T-cell (primary cell): ENCODE measurements around the gene MTERF1. TPM values are rescaled to one million over a fixed set of nuclear protein-coding genes. Genes with fewer than 3 reads are reported as not detected.
"Not testable (repeated sequence)": the region's sequence is repeated elsewhere in the genome, so short reads cannot be mapped to it uniquely, and the experiment has no call there.

ENCODE experiments used
- ATAC-seq, 4 experiments: fragments of 200-7000 bp in 3 of 4; fragments of 150-1000 bp in 1 of 4; cut with Tn5 transposase; replicated peaks in 1 of 4; 1 replicate in 3 of 4; 2 replicates in 1 of 4; pipeline ENCODE4 v1.10.0; 2021; ENCODE audit warnings: moderate library complexity in 3 of 4, mild to moderate bottlenecking in 2 of 4, moderate number of reproducible peaks in 1 of 4
- CTCF ChIA-PET, 2 donors: fragments of 300-600 bp; sonication (Branson Sonifier 250); formaldehyde crosslinking; loops; one replicate each; lab custom pipeline; 2022; ENCODE audit warnings: antibody characterized with exemption in 2 of 2; lab: Charles Lee
- POLR2A ChIA-PET, 2 donors: fragments of 300-600 bp; sonication (Branson Sonifier 250); formaldehyde crosslinking; loops; one replicate each; lab custom pipeline; 2022; ENCODE audit warnings: antibody characterized with exemption in 2 of 2; lab: Charles Lee
- DNase-seq, 35 experiments: peaks; one replicate each; pipeline versions ENCODE4 v3.0.0 to v3.0.0-alpha.2; 2013 to 2023
- H3K27ac ChIP-seq: one replicate; pipeline ENCODE4 v1.5.1; 2013; ENCODE audit warnings: low read length
- H3K27me3 ChIP-seq, 2 experiments: replicated peaks in 1 of 2; 1 replicate in 1 of 2; 2 replicates in 1 of 2; pipeline versions ENCODE4 v1.6.1 to v1.7.0; 2013; ENCODE audit warnings: low read length in 1 of 2, mixed read lengths in 1 of 2; ENCODE audit not compliant: control insufficient read depth in 2 of 2, insufficient read depth in 2 of 2; ENCODE audit errors: extremely low read depth in 1 of 2
- H3K36me3 ChIP-seq, 2 donors: 1 replicate in 1 of 2; 2 replicates in 1 of 2; pipeline versions ENCODE4 v1.6.1 to v1.7.0; 2013; ENCODE audit warnings: low read length in 1 of 2; ENCODE audit not compliant: control insufficient read depth in 2 of 2, insufficient read depth in 1 of 2; ENCODE audit errors: extremely low read depth in 1 of 2
- H3K4me1 ChIP-seq, 2 experiments: 1 replicate in 1 of 2; 2 replicates in 1 of 2; pipeline versions ENCODE4 v1.6.1 to v1.7.0; 2013; ENCODE audit warnings: low read length in 2 of 2, mixed read lengths in 1 of 2; ENCODE audit not compliant: insufficient read depth in 2 of 2, control insufficient read depth in 1 of 2; ENCODE audit errors: extremely low read depth in 1 of 2
- H3K4me3 ChIP-seq, 2 donors: 1 replicate in 1 of 2; 2 replicates in 1 of 2; pipeline versions ENCODE4 v1.5.1 to v1.7.0; 2013; ENCODE audit warnings: mild to moderate bottlenecking in 2 of 2, low read length in 1 of 2, moderate library complexity in 1 of 2; ENCODE audit not compliant: control insufficient read depth in 1 of 2; ENCODE audit errors: extremely low read depth in 1 of 2
- H3K9me3 ChIP-seq: 2 replicates; pipeline ENCODE4 v1.7.0; 2013
- H3K27ac Mint-ChIP-seq, 2 donors: one replicate each; pipeline ENCODE4 v1.8.0; 2020 to 2021; ENCODE audit warnings: mild to moderate bottlenecking in 2 of 2, mixed read lengths in 2 of 2
- H3K27me3 Mint-ChIP-seq, 2 donors: one replicate each; pipeline ENCODE4 v1.8.0; 2021 to 2022; ENCODE audit warnings: mixed read lengths in 2 of 2
- H3K36me3 Mint-ChIP-seq: one replicate; pipeline ENCODE4 v1.8.0; 2021; ENCODE audit warnings: mixed read lengths
- H3K4me1 Mint-ChIP-seq, 3 donors: one replicate each; pipeline ENCODE4 v1.8.0; 2020 to 2022; ENCODE audit warnings: mixed read lengths in 3 of 3, mild to moderate bottlenecking in 1 of 3
- H3K4me3 Mint-ChIP-seq, 3 donors: one replicate each; pipeline ENCODE4 v1.8.0; 2020 to 2022; ENCODE audit warnings: mild to moderate bottlenecking in 3 of 3, mixed read lengths in 3 of 3, moderate library complexity in 3 of 3
- H3K9me3 Mint-ChIP-seq, 3 donors: one replicate each; pipeline ENCODE4 v1.8.0; 2020 to 2022; ENCODE audit warnings: mixed read lengths in 3 of 3
- WGBS: methylation state at CpG from one replicate; pipeline ENCODE4 v1.1.5; 2013; ENCODE audit warnings: missing lambda C conversion rate; ENCODE audit not compliant: insufficient coverage; 5-methylcytosine and 5-hydroxymethylcytosine counted together
- total RNA-seq, 35 experiments: library from RNA in 6 of 35; stranded (reverse) in 6 of 35; fragments of 120-200 nt in 1 of 35; gene quantifications; one replicate each; pipeline versions ENCODE4 v1.2.1 to v1.2.4 and lab custom pipeline; 2013 to 2026

MTERF1 gene
- total RNA-seq, 5 donors from 2014 or later (not counting 1 experiment from before 2014, with no cell fraction given): 14.8 to 27.1 (median 21.9) TPM

DNA sequence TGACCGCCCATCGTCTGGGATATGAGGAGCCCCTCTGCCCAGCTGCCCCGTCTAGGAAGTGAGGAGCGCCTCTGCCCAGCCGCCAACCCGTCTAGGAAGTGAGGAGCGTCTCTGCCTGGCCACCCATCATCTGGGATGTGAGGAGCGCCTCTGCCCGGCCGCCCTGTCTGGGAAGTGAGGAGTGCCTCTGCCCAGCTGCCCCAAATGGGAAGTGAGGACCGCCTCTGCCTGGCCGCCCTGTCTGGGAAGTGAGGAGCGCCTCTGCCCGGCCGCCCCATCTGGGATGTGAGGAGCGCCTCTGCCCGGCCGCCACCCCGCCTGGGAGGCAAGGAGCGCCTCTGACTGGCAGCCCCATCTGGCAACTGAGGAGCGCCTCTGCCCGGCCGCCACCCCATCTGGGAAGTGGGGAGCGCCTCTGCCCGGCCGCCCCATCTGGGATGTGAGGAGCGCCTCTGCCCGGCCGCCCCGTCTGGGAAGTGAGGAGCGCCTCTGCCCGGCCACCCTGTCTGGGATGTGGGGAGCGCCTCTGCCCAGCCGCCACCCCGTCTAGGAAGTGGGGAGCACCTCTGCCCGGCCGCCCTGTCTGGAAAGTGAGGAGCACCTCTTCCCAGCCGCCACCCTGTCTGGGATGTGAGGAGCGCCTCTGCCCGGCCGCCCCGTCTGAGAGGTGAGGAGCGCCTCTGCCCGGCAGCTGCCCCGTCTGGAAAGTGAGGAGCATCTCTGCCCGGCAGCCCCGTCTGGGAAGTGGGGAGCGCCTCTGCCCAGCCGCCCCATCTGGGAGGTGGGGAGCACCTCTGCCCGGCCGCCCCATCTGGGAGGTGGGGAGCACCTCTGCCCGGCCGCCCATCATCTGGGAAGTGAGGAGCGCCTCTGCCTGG, 7.1 kb upstream of the MTERF1 start:
- H3K27me3 ChIP-seq, H3K27me3 Mint-ChIP-seq, ATAC-seq, POLR2A ChIA-PET, H3K36me3 ChIP-seq, H3K9me3 Mint-ChIP-seq, H3K4me3 ChIP-seq, H3K9me3 ChIP-seq, H3K27ac Mint-ChIP-seq, H3K36me3 Mint-ChIP-seq, H3K4me3 Mint-ChIP-seq, H3K4me1 Mint-ChIP-seq, H3K4me1 ChIP-seq, DNase-seq, CTCF ChIA-PET, H3K27ac ChIP-seq: not testable (repeated sequence)
- 94% methylated on average over 50 of the region's 54 CpGs for WGBS

DNA sequence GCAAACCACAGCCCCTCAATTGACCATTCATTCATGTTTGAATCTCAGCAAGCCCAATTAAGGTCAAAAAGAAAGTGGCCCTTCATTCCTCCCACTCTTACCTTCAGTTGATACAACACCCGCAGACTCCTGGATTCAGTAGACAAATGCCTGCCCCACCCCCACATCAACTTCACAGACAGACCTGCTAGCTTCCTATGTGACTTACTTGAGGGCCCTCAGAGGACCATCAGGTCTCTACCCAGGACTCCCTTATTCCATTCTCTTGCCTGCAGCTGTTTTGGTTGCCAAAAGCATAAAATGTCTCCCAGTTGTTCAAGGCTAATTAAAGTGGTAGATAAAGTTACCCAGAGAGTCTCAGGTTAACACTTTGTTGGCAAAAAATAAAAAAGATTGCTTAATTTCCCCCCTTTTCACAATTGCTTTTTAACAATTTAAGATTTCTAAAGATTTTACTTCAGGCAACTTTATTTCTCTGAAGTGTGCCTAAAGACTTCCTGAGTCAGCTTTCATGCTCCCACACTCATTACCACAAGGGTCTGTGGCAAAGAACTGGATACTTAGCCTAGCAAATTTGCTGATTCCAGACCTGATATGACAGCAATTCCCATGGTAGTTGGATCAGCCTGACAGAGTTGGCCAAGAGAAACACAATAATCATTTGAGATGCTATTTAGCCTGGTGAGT, 3.3 kb upstream of the MTERF1 start:
- H3K4me1 Mint-ChIP-seq: peaks cover 19 to 24% (median 22%) of the 10 kb centered on the region in 3 donors
- WGBS: 80% methylated on average over 1 of the region's 1 CpG
- Histone ChIP-seq H3K27ac (no peak overlapping the region), H3K27me3 (peaks cover 0 to 2% of the 10 kb centered on the region in 2 experiments), H3K36me3 (no peaks in the 10 kb centered on the region), H3K4me1 (peaks cover 8 to 12% of the 10 kb centered on the region in 2 experiments), H3K9me3 (no peaks in the 10 kb centered on the region), H3K4me3 (no peak overlapping the region)
- ChIA-PET POLR2A (no interaction called here), CTCF (no interaction called here)
- DNase-seq (no peak), ATAC-seq (no peak)
- no peak overlapping the region for H3K4me3 Mint-ChIP-seq
- H3K36me3 Mint-ChIP-seq: no peaks in the 10 kb centered on the region
- H3K27ac Mint-ChIP-seq: no peak overlapping the region
- H3K9me3 Mint-ChIP-seq: no peaks in the 10 kb centered on the region
- H3K27me3 Mint-ChIP-seq: no peaks in the 10 kb centered on the region

DNA sequence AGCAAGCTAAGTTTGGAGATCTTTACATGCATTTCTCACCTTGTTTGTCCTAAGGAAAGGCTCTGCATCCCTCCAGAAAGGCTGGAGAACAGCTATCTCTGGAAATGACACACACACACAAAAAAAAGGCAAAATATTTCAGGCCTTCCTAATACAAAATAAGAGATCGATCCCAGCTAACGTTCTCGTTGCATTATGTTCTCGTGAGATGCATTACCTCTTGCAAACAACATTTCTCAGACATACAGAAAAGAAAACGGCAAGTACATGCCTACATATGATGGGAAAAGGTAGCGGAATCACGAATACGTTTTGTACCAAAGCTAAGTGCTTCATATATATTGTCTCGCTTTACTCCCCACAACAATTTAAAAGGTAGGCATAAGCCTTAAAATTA, 488 bp downstream of the MTERF1 start:
- peak overlapping the region; percentile 80 to 97 for H3K4me3 ChIP-seq
- peak overlapping the region; percentile 65 for H3K27ac ChIP-seq
- no peaks in the 10 kb centered on the region for H3K27me3 ChIP-seq
- H3K9me3 ChIP-seq: no peaks in the 10 kb centered on the region
- ATAC-seq: no peak
- peak overlapping the region; percentile 83 to 100 (median 99) for H3K4me3 Mint-ChIP-seq
- peaks cover 4 to 20% of the 10 kb centered on the region in 2 donors for H3K36me3 ChIP-seq
- no peaks in the 10 kb centered on the region for H3K27me3 Mint-ChIP-seq
- no peak for DNase-seq
- peaks cover 47 to 53% (median 50%) of the 10 kb centered on the region in 3 donors for H3K4me1 Mint-ChIP-seq
- H3K9me3 Mint-ChIP-seq: no peaks in the 10 kb centered on the region
- H3K27ac Mint-ChIP-seq: peak overlapping the region; percentile 96 to 99
- ChIA-PET POLR2A (interaction anchor here in 1 of 2 donors (0.9 to 1.2 kb wide), 3 partner anchors 60 to 649 kb away, joined by 3 to 5 read pairs (median 3); partner anchors contain the start of genes PEX1 and RBM48), CTCF (interaction anchor here (0.6 to 2.4 kb wide), 14 partner anchors 7 to 1424 kb away, joined by 3 to 18 read pairs (median 4); partner anchors contain the start of genes PEX1 (in 1 of the 2), RBM48 (in 1 of the 2) and SAMD9 (in 1 of the 2))
- H3K4me1 ChIP-seq: peaks cover 8 to 17% of the 10 kb centered on the region in 2 experiments
- peaks cover 23% of the 10 kb centered on the region for H3K36me3 Mint-ChIP-seq
- 12% methylated on average over 4 of the region's 9 CpGs for WGBS

DNA sequence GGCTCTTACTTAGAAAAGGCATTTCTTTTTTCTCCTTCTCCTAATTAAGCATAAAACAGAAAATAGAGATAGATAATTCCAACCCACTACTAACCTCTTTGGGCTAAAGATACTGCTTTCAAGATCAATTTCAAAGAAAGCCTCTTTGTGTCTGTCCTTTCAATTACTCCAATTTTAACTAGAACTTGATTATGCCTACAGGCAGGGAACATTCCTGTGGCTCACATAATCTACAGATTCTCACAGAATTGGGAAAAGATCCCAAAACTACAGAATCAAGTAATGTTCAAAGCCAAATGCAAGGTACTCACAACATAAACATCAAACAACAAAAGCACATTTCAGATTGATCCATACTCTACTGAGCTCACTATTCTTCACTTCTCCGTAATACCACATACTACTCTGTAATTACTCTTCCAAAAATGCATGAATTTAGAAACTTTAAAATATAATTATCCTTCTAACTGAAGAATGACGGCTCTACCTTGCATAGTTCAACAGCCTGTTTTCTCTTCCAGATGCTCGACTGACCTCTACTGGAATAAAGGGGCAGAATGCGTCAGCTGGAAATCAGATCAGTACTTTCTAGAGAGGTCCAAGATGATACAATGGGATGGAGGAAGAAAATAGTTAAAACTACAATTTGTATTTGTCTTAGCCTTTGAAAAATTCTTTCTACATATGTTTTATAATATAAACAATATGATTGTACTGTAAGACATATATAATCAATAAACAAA, 3.9 kb downstream of the MTERF1 start:
- H3K36me3 ChIP-seq: peaks cover 4 to 35% of the 10 kb centered on the region in 2 donors
- ATAC-seq (no peak), DNase-seq (no peak)
- no peak overlapping the region for H3K27ac Mint-ChIP-seq
- no peaks in the 10 kb centered on the region for H3K9me3 ChIP-seq
- H3K9me3 Mint-ChIP-seq: no peaks in the 10 kb centered on the region
- H3K27me3 Mint-ChIP-seq: no peaks in the 10 kb centered on the region
- peaks cover 53 to 60% (median 56%) of the 10 kb centered on the region in 3 donors for H3K4me1 Mint-ChIP-seq
- peaks cover 40% of the 10 kb centered on the region for H3K36me3 Mint-ChIP-seq
- POLR2A ChIA-PET: no interaction called here
- H3K27ac ChIP-seq: no peak overlapping the region
- no peaks in the 10 kb centered on the region for H3K27me3 ChIP-seq
- CTCF ChIA-PET: interaction anchor here in 1 of 2 donors (0.9 kb wide), 1 partner anchor 264 kb away, joined by 6 read pairs; no protein-coding TSS in a partner anchor
- no peak overlapping the region for H3K4me3 Mint-ChIP-seq
- H3K4me3 ChIP-seq: no peak overlapping the region
- 100% methylated on average over 1 of the region's 4 CpGs for WGBS
- peaks cover 8 to 17% of the 10 kb centered on the region in 2 experiments for H3K4me1 ChIP-seq

DNA sequence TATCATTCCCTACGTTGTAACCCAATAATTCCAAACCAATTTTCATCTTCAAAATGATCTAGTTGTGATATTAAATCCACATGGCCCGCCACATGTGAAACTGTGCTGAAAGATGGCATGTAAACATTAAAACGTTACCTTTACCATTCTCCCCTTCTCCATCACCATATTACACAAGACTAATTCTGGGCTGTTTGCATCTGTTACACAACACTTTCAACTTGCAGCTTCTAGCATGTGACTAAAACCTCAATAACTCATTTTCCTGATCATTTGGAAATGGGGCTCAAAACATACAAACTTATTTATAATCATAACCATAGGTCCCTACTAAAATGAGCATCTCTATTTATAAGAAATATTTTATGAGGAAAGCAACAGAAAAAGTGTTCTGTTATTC, 4.7 kb downstream of the MTERF1 start:
- CTCF ChIA-PET: interaction anchor here in 1 of 2 donors (0.9 kb wide), 1 partner anchor 265 kb away, joined by 6 read pairs; no protein-coding TSS in a partner anchor
- 86% methylated on average over 2 of the region's 3 CpGs for WGBS
- Mint-ChIP-seq H3K9me3 (no peaks in the 10 kb centered on the region), H3K27ac (no peak overlapping the region), H3K27me3 (no peaks in the 10 kb centered on the region), H3K4me3 (no peak overlapping the region), H3K4me1 (peaks cover 55 to 67% (median 56%) of the 10 kb centered on the region in 3 donors), H3K36me3 (peaks cover 45% of the 10 kb centered on the region)
- Histone ChIP-seq H3K27ac (no peak overlapping the region), H3K4me3 (no peak overlapping the region), H3K9me3 (no peaks in the 10 kb centered on the region), H3K36me3 (peaks cover 4 to 35% of the 10 kb centered on the region in 2 donors), H3K4me1 (peaks cover 6 to 12% of the 10 kb centered on the region in 2 experiments), H3K27me3 (no peaks in the 10 kb centered on the region)
- POLR2A ChIA-PET: no interaction called here
- DNase-seq (no peak), ATAC-seq (no peak)

DNA sequence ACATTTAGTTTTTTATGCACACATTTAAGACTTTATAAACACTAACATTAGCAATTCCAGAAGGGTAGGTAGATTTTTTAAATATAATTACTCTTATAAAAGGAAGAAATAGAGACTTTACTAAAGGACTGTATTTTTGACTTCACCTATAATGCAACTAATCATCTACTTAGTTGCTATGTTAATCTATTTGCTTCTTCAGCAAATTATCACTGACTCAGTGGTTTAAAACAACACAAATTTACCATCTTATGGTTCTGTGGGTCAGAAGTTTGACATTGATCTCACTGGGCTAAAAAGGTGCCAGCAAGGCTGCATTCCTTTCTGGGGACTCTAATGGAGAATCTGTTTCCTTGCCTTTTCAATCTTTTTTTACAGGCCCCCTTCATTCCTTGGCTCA, 7.6 kb downstream of the MTERF1 start:
- Mint-ChIP-seq H3K4me1 (peaks cover 33 to 44% (median 42%) of the 10 kb centered on the region in 3 donors), H3K9me3 (no peaks in the 10 kb centered on the region), H3K27ac (no peak overlapping the region), H3K36me3 (peaks cover 50% of the 10 kb centered on the region), H3K27me3 (no peaks in the 10 kb centered on the region), H3K4me3 (no peak overlapping the region)
- no peak for ATAC-seq
- H3K36me3 ChIP-seq: peaks cover 4 to 35% of the 10 kb centered on the region in 2 donors
- ChIA-PET POLR2A (no interaction called here), CTCF (interaction anchor here in 1 of 2 donors (1.1 kb wide), 1 partner anchor 8 kb away, joined by 5 read pairs; the partner anchor contains the start of gene MTERF1)
- no peak overlapping the region for H3K27ac ChIP-seq
- H3K4me3 ChIP-seq: no peak overlapping the region
- no peak for DNase-seq
- no peaks in the 10 kb centered on the region for H3K4me1 ChIP-seq
- H3K27me3 ChIP-seq: no peaks in the 10 kb centered on the region
- H3K9me3 ChIP-seq: no peaks in the 10 kb centered on the region
